NCI-H446 treated with DMSO at 0.1 percent for 48 hours (cell line): ENCODE data around the gene POP7.

ENCODE experiments used
- DNase-seq: peaks from one replicate; lab custom pipeline; 2025; lab: John Stamatoyannopoulos, UW

Gene POP7

GRCh38 chr7:100679129-100679926 is 26.6 kb upstream of the POP7 start:
- no peak for DNase-seq

- no peak for DNase-seq
These were observed 25.9 kb upstream of the POP7 start for GRCh38 chr7:100679927-100680575.

GRCh38 chr7:100680576-100681271 is 25.2 kb upstream of the POP7 start:
- no peak for DNase-seq

- DNase-seq = no peak
These were observed 24.3 kb upstream of the POP7 start for GRCh38 chr7:100681491-100682227.

GRCh38 chr7:100682228-100682741 is 23.6 kb upstream of the POP7 start:
- no peak for DNase-seq

GRCh38 chr7:100682991-100683658 is 22.8 kb upstream of the POP7 start:
- DNase-seq = no peak

GRCh38 chr7:100683659-100684533 is 22.0 kb upstream of the POP7 start:
- DNase-seq = no peak

- no peak for DNase-seq
These were observed 21.3 kb upstream of the POP7 start for GRCh38 chr7:100684534-100685042.

- DNase-seq = no peak
These were observed 20.8 kb upstream of the POP7 start for GRCh38 chr7:100685049-100685605.

- no peak for DNase-seq
These were observed 20.2 kb upstream of the POP7 start for GRCh38 chr7:100685631-100686145.

- DNase-seq = no peak
These were observed 19.6 kb upstream of the POP7 start for GRCh38 chr7:100686201-100686821.

GRCh38 chr7:100686822-100687211 is 19.1 kb upstream of the POP7 start:
- DNase-seq = no peak

GRCh38 chr7:100687261-100687660 is 18.7 kb upstream of the POP7 start:
- DNase-seq = no peak

- no peak for DNase-seq
These were observed 18.1 kb upstream of the POP7 start for GRCh38 chr7:100687751-100688300.

GRCh38 chr7:100688326-100688860 is 17.5 kb upstream of the POP7 start:
- no peak for DNase-seq

GRCh38 chr7:100689230-100690135 is 16.4 kb upstream of the POP7 start:
- DNase-seq = no peak
